OCI-LY3 (cell line): ENCODE results near the gene RSPH9.

ENCODE experiments used
- EZH2phosphoT487 ChIP-seq: fragments of 200-600 bp; shearing (Covaris generic); IDR thresholded peaks from 2 replicates; pipeline ENCODE4 v1.6.1; 2018; ENCODE audit warnings: antibody characterized with exemption, mixed run types, low read depth
- TF ChIP-seq, protein P1 (sequence below): fragments of 200-600, 300-600 bp; sonication (generic); IDR thresholded peaks from 2 replicates; pipeline ENCODE4 v1.5.1; 2014; ENCODE audit warnings: antibody characterized with exemption, low read length, low read depth

DNA sequence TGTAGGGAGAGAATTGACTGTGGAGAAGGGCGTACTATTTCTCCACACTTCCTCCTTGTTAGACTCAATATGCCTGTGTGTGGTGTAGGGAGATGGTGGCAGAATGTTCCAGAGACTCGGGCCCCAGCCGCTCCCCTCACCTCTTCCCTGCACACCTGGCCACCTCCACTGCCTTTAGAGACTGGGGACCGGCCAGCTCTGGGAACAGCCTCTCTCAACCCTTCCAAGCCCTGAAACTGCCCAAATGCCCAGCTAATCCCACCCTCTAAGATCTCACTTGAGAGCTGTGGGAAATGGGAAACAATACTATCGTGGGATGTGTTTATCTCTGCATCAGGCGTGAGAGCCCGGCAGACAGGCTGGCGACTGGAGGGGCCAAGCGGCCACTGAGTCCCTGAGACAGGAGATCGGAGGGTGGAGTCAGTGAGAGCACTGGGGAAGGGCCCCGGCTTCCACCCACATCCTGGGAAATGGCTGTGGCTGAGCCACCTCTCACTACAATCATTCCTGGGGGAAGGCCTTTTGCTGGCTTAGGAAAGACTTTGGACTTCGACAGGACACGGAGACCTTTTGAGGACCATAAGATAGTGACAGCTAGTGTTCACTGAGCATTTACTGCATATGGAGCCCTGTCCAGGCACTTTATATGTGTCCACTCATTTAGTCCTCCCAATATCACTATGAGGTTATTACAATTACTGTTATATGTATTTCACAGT is 73.7 kb downstream of the RSPH9 start:
- TF ChIP-seq, protein P1, sequence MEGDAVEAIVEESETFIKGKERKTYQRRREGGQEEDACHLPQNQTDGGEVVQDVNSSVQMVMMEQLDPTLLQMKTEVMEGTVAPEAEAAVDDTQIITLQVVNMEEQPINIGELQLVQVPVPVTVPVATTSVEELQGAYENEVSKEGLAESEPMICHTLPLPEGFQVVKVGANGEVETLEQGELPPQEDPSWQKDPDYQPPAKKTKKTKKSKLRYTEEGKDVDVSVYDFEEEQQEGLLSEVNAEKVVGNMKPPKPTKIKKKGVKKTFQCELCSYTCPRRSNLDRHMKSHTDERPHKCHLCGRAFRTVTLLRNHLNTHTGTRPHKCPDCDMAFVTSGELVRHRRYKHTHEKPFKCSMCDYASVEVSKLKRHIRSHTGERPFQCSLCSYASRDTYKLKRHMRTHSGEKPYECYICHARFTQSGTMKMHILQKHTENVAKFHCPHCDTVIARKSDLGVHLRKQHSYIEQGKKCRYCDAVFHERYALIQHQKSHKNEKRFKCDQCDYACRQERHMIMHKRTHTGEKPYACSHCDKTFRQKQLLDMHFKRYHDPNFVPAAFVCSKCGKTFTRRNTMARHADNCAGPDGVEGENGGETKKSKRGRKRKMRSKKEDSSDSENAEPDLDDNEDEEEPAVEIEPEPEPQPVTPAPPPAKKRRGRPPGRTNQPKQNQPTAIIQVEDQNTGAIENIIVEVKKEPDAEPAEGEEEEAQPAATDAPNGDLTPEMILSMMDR: no peak
- TF ChIP-seq EZH2phosphoT487: no peak
